B cell (primary cell): ENCODE data around the gene COL1A1. TPM values are rescaled to one million over a fixed set of nuclear protein-coding genes. Genes with fewer than 3 reads are reported as not detected.

Experiments used
- ATAC-seq: fragments of 200-7000 bp; cut with Tn5 transposase; one replicate; pipeline ENCODE4 v1.10.0; 2021; ENCODE audit warnings: low read depth, mild to moderate bottlenecking, moderate number of reproducible peaks, moderate library complexity
- CTCF ChIA-PET: fragments of 350-600 bp; sonication (Branson Sonifier 250); formaldehyde crosslinking; loops from one replicate; lab custom pipeline; 2021; ENCODE audit warnings: antibody characterized with exemption, inconsistent platforms; lab: Charles Lee
- POLR2A ChIA-PET: fragments of 350-600 bp; sonication (Branson Sonifier 250); formaldehyde crosslinking; loops from one replicate; lab custom pipeline; 2021; ENCODE audit warnings: antibody characterized with exemption; lab: Charles Lee
- DNase-seq: peaks from one replicate; pipeline ENCODE4 v3.0.0; 2013
- H2AFZ ChIP-seq: 2 replicates; pipeline ENCODE4 v1.6.1; 2012; ENCODE audit warnings: mild to moderate bottlenecking, low read depth, low read length; ENCODE audit not compliant: insufficient read depth, poor library complexity, severe bottlenecking
- H3K27ac ChIP-seq, 2 donors: 1 replicate in 1 of 2; 2 replicates in 1 of 2; pipeline ENCODE4 v1.5.1; 2012 to 2013; ENCODE audit warnings: low read length in 2 of 2, mild to moderate bottlenecking in 2 of 2, moderate library complexity in 1 of 2
- H3K27me3 ChIP-seq, 4 experiments: fragments of 200-600 bp in 1 of 4; sonication (generic) in 1 of 4; replicated peaks in 1 of 4; 1 replicate in 2 of 4; 2 replicates in 2 of 4; pipeline versions ENCODE4 v1.6.1 to v1.7.0; 2013 to 2016; ENCODE audit warnings: low read length in 3 of 4, mild to moderate bottlenecking in 2 of 4, mixed read lengths in 1 of 4, moderate library complexity in 1 of 4; ENCODE audit not compliant: insufficient read depth in 4 of 4, control insufficient read depth in 3 of 4; ENCODE audit errors: control extremely low read depth in 1 of 4
- H3K36me3 ChIP-seq, 2 experiments: replicated peaks in 1 of 2; 1 replicate in 1 of 2; 2 replicates in 1 of 2; pipeline versions ENCODE4 v1.6.1 to v1.7.1; 2013; ENCODE audit warnings: low read length in 1 of 2; ENCODE audit not compliant: insufficient read depth in 2 of 2, control insufficient read depth in 1 of 2; ENCODE audit errors: control extremely low read depth in 1 of 2, extremely low read depth in 1 of 2
- H3K4me1 ChIP-seq, 2 donors: fragments of 200-600 bp in 1 of 2; sonication (generic) in 1 of 2; 1 replicate in 1 of 2; 2 replicates in 1 of 2; pipeline versions ENCODE4 v1.5.1 to v1.6.1; 2013 to 2017; ENCODE audit warnings: low read length in 2 of 2; ENCODE audit not compliant: control insufficient read depth in 2 of 2, insufficient read depth in 2 of 2
- H3K4me2 ChIP-seq: replicated peaks from 2 replicates; pipeline ENCODE3; 2012; ENCODE audit warnings: mild to moderate bottlenecking, low read depth, low read length; ENCODE audit not compliant: poor library complexity, severe bottlenecking
- H3K4me3 ChIP-seq, 5 experiments: fragments of 200-600 bp in 1 of 5; sonication (generic) in 1 of 5; 1 replicate in 3 of 5; 2 replicates in 2 of 5; pipeline versions ENCODE4 v1.5.1 to v1.7.0; 2011 to 2016; ENCODE audit warnings: low read length in 4 of 5, mild to moderate bottlenecking in 4 of 5, low read depth in 2 of 5, control low read depth in 1 of 5, moderate library complexity in 1 of 5; ENCODE audit not compliant: insufficient read depth in 1 of 5; ENCODE audit errors: control extremely low read depth in 1 of 5, extremely low read depth in 1 of 5
- H3K79me2 ChIP-seq: fragments of 200-600 bp; sonication (generic); one replicate; pipeline ENCODE4 v1.6.0; 2016; ENCODE audit warnings: low read length; ENCODE audit not compliant: control insufficient read depth, insufficient read depth
- H3K9ac ChIP-seq: fragments of 200-600 bp; sonication (generic); 2 replicates; pipeline ENCODE4 v1.6.1; 2017; ENCODE audit warnings: mild to moderate bottlenecking, low read length, moderate library complexity
- H3K9me3 ChIP-seq, 3 donors: one replicate each; pipeline versions ENCODE4 v1.6.1 to v1.7.1; 2013; ENCODE audit warnings: low read length in 2 of 3; ENCODE audit not compliant: control insufficient read depth in 2 of 3, insufficient read depth in 1 of 3; ENCODE audit errors: control extremely low read depth in 1 of 3
- H4K20me1 ChIP-seq: 2 replicates; pipeline ENCODE4 v1.6.0; 2012; ENCODE audit warnings: mild to moderate bottlenecking, low read length; ENCODE audit not compliant: insufficient read depth, control insufficient read depth, poor library complexity, severe bottlenecking
- H3K27ac Mint-ChIP-seq: one replicate; pipeline ENCODE4 v1.8.0; 2021; ENCODE audit warnings: mixed read lengths
- H3K27me3 Mint-ChIP-seq: one replicate; pipeline ENCODE4 v1.8.0; 2021; ENCODE audit warnings: mixed read lengths
- H3K4me1 Mint-ChIP-seq: one replicate; pipeline ENCODE4 v1.8.0; 2021; ENCODE audit warnings: mixed read lengths
- H3K4me3 Mint-ChIP-seq: one replicate; pipeline ENCODE4 v1.8.0; 2021; ENCODE audit warnings: mixed read lengths
- H3K9me3 Mint-ChIP-seq: one replicate; pipeline ENCODE4 v1.8.0; 2022; ENCODE audit warnings: mixed read lengths; ENCODE audit not compliant: insufficient read depth
- EZH2 ChIP-seq: IDR thresholded peaks from 2 replicates; pipeline ENCODE4 v1.6.1; 2012; ENCODE audit warnings: borderline replicate concordance, low read depth, mild to moderate bottlenecking, moderate library complexity, low read length; ENCODE audit not compliant: insufficient read depth, poor library complexity, severe bottlenecking
- WGBS: methylation state at CpG from one replicate; pipeline ENCODE4 v1.1.5; 2013; ENCODE audit warnings: missing lambda C conversion rate; ENCODE audit not compliant: insufficient coverage; 5-methylcytosine and 5-hydroxymethylcytosine counted together
- intact Hi-C: fragments of 100-400 bp; cut with micrococcal nuclease; formaldehyde crosslinking; loops from one replicate; pipeline ENCODE4 v1.10.0; 2022
- polyA plus RNA-seq: library from polyadenylated mRNA; depleted of rRNA; stranded (reverse); fragments of >200 nt; gene quantifications from 2 replicates; pipeline ENCODE4 v1.2.3, GENCODE V29; 2012
- total RNA-seq, 2 donors: library from RNA; stranded (reverse); fragments of 120-200 nt in 1 of 2; gene quantifications; 1 replicate in 1 of 2; 2 replicates in 1 of 2; pipeline versions ENCODE4 v1.2.3 to v1.2.4, GENCODE V29; 2013 to 2022
- TF ChIP-seq, protein P1 (sequence below): fragments of 200-600 bp; IDR thresholded peaks from one replicate; pipeline ENCODE4 v1.8.0; 2022; ENCODE audit warnings: antibody characterized with exemption, mild to moderate bottlenecking

Gene COL1A1
- total and polyA plus RNA-seq, 2 donors (not counting 1 experiment from before 2014, with no cell fraction given) = 0.66 to 9.1 TPM

DNA sequence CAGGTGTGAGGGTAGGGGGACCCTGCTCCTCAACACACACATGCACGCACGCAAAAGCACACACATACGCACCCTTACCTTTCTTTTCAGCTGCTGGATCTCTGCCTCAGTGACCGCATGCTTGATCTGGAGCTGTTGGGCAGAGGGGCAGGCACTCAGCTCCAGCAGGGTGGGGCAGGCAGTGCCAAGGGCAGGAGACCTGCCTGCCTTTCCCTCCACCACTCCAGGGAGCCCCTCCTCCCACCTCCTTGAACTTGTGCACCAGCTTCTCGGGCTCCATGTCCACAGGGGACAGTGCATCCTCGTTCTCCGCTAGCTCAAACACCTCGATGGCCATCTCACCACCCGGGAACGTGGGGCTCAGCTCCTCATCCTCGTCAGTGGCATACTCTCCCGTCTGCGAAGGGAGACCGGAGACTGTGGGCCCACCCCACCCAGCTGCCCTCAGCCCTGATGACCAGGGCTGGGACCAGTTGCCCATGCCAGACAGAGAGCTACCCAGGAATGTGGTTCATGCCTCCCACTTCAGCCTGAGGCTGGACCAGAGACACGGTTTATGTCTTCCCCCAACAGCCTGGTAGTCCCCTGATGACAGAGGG, 62.1 kb downstream of the COL1A1 start:
- 91% methylated on average over 15 of the region's 15 CpGs for WGBS
- Histone ChIP-seq H3K9ac (no peak overlapping the region), H3K79me2 (peaks cover 49% of the 10 kb centered on the region), H4K20me1 (peaks cover 98% of the 10 kb centered on the region), H3K4me3 (no peak overlapping the region), H3K4me1 (peaks cover 42 to 51% of the 10 kb centered on the region in 2 donors), H3K27me3 (no peaks in the 10 kb centered on the region), H2AFZ (no peak overlapping the region), H3K27ac (peak overlapping the region in 1 of 2 donors; percentile 48), H3K9me3 (no peaks in the 10 kb centered on the region), H3K36me3 (peaks cover 5 to 97% of the 10 kb centered on the region in 2 experiments), H3K4me2 (no peak overlapping the region)
- ChIA-PET CTCF (interaction anchor here (0.8 to 3.8 kb wide), 18 partner anchors 9 to 157 kb away, joined by 3 to 79 read pairs (median 7); partner anchors contain the start of genes PPP1R9B, SAMD14 and SGCA), POLR2A (interaction anchor here (1.0 to 1.9 kb wide), 4 partner anchors 9 to 22 kb away, joined by 3 to 9 read pairs (median 7); partner anchors contain the start of gene SAMD14)
- intact Hi-C loops = no loop called here
- ATAC-seq = no peak
- Mint-ChIP-seq H3K27me3 (no peaks in the 10 kb centered on the region), H3K4me3 (no peak overlapping the region), H3K4me1 (peaks cover 52% of the 10 kb centered on the region), H3K27ac (peak overlapping the region; percentile 79), H3K9me3 (no peaks in the 10 kb centered on the region)
- DNase-seq = no peak
- no peak for TF ChIP-seq EZH2
- TF ChIP-seq, protein P1, sequence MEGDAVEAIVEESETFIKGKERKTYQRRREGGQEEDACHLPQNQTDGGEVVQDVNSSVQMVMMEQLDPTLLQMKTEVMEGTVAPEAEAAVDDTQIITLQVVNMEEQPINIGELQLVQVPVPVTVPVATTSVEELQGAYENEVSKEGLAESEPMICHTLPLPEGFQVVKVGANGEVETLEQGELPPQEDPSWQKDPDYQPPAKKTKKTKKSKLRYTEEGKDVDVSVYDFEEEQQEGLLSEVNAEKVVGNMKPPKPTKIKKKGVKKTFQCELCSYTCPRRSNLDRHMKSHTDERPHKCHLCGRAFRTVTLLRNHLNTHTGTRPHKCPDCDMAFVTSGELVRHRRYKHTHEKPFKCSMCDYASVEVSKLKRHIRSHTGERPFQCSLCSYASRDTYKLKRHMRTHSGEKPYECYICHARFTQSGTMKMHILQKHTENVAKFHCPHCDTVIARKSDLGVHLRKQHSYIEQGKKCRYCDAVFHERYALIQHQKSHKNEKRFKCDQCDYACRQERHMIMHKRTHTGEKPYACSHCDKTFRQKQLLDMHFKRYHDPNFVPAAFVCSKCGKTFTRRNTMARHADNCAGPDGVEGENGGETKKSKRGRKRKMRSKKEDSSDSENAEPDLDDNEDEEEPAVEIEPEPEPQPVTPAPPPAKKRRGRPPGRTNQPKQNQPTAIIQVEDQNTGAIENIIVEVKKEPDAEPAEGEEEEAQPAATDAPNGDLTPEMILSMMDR = no peak

DNA sequence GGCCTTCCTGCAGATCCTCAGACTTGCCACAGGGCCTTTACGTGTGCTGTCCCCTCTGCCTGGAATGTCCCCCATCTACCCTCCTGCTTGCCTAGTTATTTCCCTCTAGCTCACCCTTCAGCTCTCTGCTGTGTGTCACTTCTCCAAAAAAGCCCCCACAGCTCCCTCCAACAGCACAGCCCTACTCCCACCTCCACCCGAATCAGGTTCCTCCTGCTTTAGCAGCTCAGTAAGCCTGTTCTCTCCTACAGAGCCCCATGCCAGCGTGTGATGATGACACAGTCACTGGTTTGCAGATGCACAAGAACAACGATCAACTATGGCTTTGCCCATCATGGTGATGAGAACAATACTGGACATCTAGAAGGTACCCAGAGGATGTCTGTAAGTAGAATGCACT, 64.4 kb downstream of the COL1A1 start:
- intact Hi-C loops = no loop called here
- 85% methylated on average over 3 of the region's 4 CpGs for WGBS
- TF ChIP-seq, protein P1 = no peak
- no peak for TF ChIP-seq EZH2
- no peaks in the 10 kb centered on the region for H3K27me3 ChIP-seq
- ChIA-PET CTCF (interaction anchor here (0.7 to 2.5 kb wide), 6 partner anchors 10 to 40 kb away, joined by 3 to 9 read pairs (median 6); no protein-coding TSS in a partner anchor), POLR2A (no interaction called here)
- Mint-ChIP-seq H3K4me3 (no peak overlapping the region), H3K9me3 (no peaks in the 10 kb centered on the region), H3K4me1 (peaks cover 34% of the 10 kb centered on the region), H3K27ac (peak overlapping the region; percentile 32), H3K27me3 (no peaks in the 10 kb centered on the region)
- no peak overlapping the region for H3K4me3 ChIP-seq
- H3K27ac ChIP-seq = no peak overlapping the region
- H3K4me1 ChIP-seq = peaks cover 21 to 29% of the 10 kb centered on the region in 2 donors
- peaks cover 8 to 86% of the 10 kb centered on the region in 2 experiments for H3K36me3 ChIP-seq
- ATAC-seq (no peak), DNase-seq (no peak)
- no peaks in the 10 kb centered on the region for H3K9me3 ChIP-seq
- peaks cover 89% of the 10 kb centered on the region for H4K20me1 ChIP-seq
- H3K9ac ChIP-seq = no peak overlapping the region
- H2AFZ ChIP-seq = no peak overlapping the region
- H3K4me2 ChIP-seq = no peak overlapping the region
- peaks cover 26% of the 10 kb centered on the region for H3K79me2 ChIP-seq
